DMS53 treated with DMSO at 0.1 percent for 48 hours (cell line): Measurements from ENCODE around the gene GAN.
A peak's percentile ranks its signal among the peaks of the same experiment; 100 is the strongest.

ENCODE experiments used
- DNase-seq: peaks from one replicate; lab custom pipeline; 2025; ENCODE audit not compliant: unreplicated experiment; lab: John Stamatoyannopoulos, UW

GAN gene

GRCh38 chr16:81314603-81315270, at the start of gene GAN:
GAN (plus strand) TSS chr16:81314962; CDS start chr16:81315114, 152 bp downstream.
- DNase-seq: peak; percentile 88

- DNase-seq: no peak
Observed at GRCh38 chr16:81265052-81265451, 49.7 kb upstream of the GAN start.

GRCh38 chr16:81265658-81266451, 48.9 kb upstream of the GAN start:
- no peak for DNase-seq

GRCh38 chr16:81266680-81267095, 48.1 kb upstream of the GAN start:
- DNase-seq: no peak

- no peak for DNase-seq
Observed at GRCh38 chr16:81268509-81268908, 46.3 kb upstream of the GAN start.

- no peak for DNase-seq
Observed at GRCh38 chr16:81273223-81273950, 41.4 kb upstream of the GAN start.

- no peak for DNase-seq
Observed at GRCh38 chr16:81275064-81275532, 39.7 kb upstream of the GAN start.

GRCh38 chr16:81275795-81276194, 39.0 kb upstream of the GAN start:
- no peak for DNase-seq

- no peak for DNase-seq
Observed at GRCh38 chr16:81276323-81276722, 38.4 kb upstream of the GAN start.

GRCh38 chr16:81277541-81278080, 37.2 kb upstream of the GAN start:
- no peak for DNase-seq

GRCh38 chr16:81278526-81278925, 36.2 kb upstream of the GAN start:
- no peak for DNase-seq

GRCh38 chr16:81279392-81279791, 35.4 kb upstream of the GAN start:
- DNase-seq: no peak

GRCh38 chr16:81280393-81280792, 34.4 kb upstream of the GAN start:
- DNase-seq: no peak

GRCh38 chr16:81283044-81283443, 31.7 kb upstream of the GAN start:
- DNase-seq: no peak

- no peak for DNase-seq
Observed at GRCh38 chr16:81284995-81285600, 29.7 kb upstream of the GAN start.

- no peak for DNase-seq
Observed at GRCh38 chr16:81286190-81286589, 28.6 kb upstream of the GAN start.

GRCh38 chr16:81291117-81291516, 23.6 kb upstream of the GAN start:
- DNase-seq: no peak

GRCh38 chr16:81292936-81293335, 21.8 kb upstream of the GAN start:
- DNase-seq: no peak

GRCh38 chr16:81293909-81294802, 20.6 kb upstream of the GAN start:
- no peak for DNase-seq

- DNase-seq: no peak
Observed at GRCh38 chr16:81296631-81297030, 18.1 kb upstream of the GAN start.
